ENCODE results near the gene FMO3.

FMO3 gene

DNA sequence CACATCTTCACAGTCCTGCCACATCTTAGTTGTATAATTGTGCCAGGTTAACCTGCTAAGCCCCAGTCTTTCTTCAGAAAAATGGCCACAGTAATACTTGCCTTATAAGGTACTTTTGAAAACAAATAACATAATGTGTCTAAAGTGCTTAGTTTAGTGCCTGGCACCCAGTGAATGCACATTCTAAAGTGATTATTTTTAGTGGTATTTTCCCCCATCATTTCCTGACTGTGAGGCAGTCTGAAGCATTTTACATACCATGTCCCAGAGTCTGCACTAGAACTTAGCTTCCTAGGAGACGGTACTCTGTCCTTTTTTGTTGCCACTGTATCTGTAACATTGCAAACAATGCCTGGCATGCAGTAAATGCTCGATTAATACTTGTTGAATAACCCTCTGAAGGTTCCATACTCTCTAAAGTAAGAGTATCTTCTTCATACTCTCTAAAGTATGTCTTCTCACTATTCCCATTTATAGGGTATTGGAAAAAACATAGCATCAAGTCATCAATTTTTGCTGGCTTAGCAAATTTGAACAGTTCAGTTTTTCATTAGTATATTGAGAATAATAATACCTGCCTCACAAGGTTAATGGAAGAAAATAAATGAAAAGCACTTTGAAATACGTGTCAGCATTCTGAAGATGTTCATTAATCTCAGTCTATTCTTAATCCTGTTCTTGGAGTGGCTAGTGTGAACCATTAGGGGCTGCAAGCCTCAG is 43.7 kb downstream of the FMO3 start:
- no peak for DNase-seq (ENCODE audit: extremely low spot score)
- no peak for TF ChIP-seq CTCF (IDR thresholded peaks at IDR 0.05; ENCODE audit: control extremely low read depth, extremely low read depth, low read depth, missing control alignments)
- ChIA-PET POLR2A (no interaction called here), CTCF (no interaction called here)

GRCh38 chr1:171137580-171137979 is 46.9 kb downstream of the FMO3 start:
- CTCF ChIA-PET: no interaction called here
- no peak for DNase-seq (ENCODE audit: extremely low spot score)
- POLR2A ChIA-PET: no interaction called here
- TF ChIP-seq CTCF (IDR thresholded peaks at IDR 0.05; ENCODE audit: control extremely low read depth, extremely low read depth, low read depth, missing control alignments): no peak

DNA sequence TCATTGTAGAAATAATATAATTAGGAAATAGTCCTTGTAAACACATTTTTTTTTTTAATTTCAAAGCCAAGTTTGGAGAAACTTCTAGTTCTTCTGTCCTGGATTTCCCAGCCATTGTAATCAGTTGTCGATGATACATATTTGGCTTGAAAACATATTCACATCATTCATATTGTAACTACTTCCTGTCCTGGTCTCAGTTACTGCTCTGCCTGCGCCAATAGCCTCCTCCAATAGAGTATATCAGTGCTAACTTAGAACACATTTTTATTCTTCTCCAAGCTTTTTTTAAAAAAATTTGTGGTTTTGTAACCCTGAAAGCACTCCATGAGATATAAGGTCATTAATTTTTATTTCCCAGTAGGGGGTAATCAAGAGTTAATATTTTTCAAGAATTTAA is 48.3 kb downstream of the FMO3 start:
- no peak for DNase-seq (ENCODE audit: extremely low spot score)
- POLR2A ChIA-PET: no interaction called here
- CTCF ChIA-PET: no interaction called here
- TF ChIP-seq CTCF (IDR thresholded peaks at IDR 0.05; ENCODE audit: control extremely low read depth, extremely low read depth, low read depth, missing control alignments): no peak

DNA sequence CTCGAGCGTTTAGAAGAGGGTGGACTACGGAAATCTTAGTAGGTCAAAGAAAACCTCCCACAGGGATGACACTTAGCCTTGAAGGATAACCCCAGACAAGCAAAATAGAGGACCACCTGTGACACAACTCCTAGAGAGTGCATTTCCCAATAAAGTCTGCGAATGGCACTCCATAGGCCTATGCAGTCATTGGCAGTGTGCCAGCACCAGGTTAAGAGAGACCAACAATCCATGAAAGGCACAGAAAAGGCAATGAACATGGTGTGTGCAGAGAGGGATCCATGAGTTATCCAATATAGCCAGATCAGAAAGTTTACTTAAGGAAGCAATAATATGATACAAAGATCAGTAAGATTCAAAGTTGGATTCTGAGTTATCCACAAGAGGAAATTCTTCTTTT is 49.2 kb downstream of the FMO3 start:
- no peak for TF ChIP-seq CTCF (IDR thresholded peaks at IDR 0.05; ENCODE audit: control extremely low read depth, extremely low read depth, low read depth, missing control alignments)
- CTCF ChIA-PET: no interaction called here
- DNase-seq (ENCODE audit: extremely low spot score): no peak
- POLR2A ChIA-PET: no interaction called here

GRCh38 chr1:171140401-171140800 is 49.7 kb downstream of the FMO3 start:
- POLR2A ChIA-PET: no interaction called here
- no peak for TF ChIP-seq CTCF (IDR thresholded peaks at IDR 0.05; ENCODE audit: control extremely low read depth, extremely low read depth, low read depth, missing control alignments)
- no peak for DNase-seq (ENCODE audit: extremely low spot score)
- CTCF ChIA-PET: no interaction called here

GRCh38 chr1:171140956-171141687 is 50.4 kb downstream of the FMO3 start:
- no peak for DNase-seq (ENCODE audit: extremely low spot score)
- ChIA-PET CTCF (interaction anchor here (0.6 kb wide), 1 partner anchor 80 kb away, joined by 3 read pairs; no protein-coding TSS in a partner anchor), POLR2A (no interaction called here)
- TF ChIP-seq CTCF (IDR thresholded peaks at IDR 0.05; ENCODE audit: control extremely low read depth, extremely low read depth, low read depth, missing control alignments): no peak

Data from GM10248 (cell line).